Measurements from ENCODE around the gene SCN4B.

The SCN4B gene

GRCh38 chr11:118149493-118149892 lies 3.1 kb downstream of the SCN4B start:
- no peak for DNase-seq

- DNase-seq = no peak
Measured at GRCh38 chr11:118148856-118149255, 3.8 kb downstream of the SCN4B start.

DNA sequence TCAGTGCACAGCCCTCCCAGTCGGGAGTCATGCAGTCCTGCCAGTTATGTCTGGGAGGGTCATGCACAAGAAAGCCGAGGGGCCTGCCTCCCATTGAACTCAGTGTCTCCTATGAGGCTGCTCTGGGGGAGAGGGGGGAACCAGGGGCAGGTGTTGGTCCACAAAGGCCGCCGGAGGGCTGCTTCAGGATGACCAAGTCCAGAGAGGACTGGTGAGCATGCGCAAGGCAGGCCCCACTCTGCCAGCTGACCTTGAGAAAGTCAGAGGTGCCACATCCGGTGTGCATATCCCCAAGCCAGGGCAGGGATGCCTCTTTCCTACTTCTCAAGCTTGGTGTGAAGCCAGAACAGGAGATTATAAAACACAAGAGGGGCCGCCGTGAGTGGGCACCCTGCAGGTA lies 4.4 kb downstream of the SCN4B start:
- DNase-seq = no peak

GRCh38 chr11:118147502-118147901 lies 5.1 kb downstream of the SCN4B start:
- DNase-seq = peak; percentile 29

DNA sequence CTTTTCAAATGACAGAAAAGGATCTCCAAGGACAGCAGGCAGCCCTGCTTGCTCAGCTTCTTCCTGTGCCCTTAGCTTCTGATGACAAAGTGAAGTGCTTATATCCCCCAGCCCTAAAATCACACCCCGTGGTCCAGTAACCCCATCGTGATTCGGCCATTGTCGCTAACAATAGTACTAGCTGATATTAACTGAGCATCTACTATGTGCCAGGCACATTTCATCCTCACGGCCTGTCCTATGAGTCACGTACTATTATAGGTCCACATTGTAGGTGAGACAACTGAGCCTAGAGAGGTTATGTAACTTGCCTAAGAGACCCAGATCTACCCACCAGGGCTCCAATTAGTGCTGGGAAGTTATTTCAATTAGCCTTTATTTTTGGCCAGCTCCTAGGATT lies 6.1 kb downstream of the SCN4B start:
- no peak for DNase-seq

DNA sequence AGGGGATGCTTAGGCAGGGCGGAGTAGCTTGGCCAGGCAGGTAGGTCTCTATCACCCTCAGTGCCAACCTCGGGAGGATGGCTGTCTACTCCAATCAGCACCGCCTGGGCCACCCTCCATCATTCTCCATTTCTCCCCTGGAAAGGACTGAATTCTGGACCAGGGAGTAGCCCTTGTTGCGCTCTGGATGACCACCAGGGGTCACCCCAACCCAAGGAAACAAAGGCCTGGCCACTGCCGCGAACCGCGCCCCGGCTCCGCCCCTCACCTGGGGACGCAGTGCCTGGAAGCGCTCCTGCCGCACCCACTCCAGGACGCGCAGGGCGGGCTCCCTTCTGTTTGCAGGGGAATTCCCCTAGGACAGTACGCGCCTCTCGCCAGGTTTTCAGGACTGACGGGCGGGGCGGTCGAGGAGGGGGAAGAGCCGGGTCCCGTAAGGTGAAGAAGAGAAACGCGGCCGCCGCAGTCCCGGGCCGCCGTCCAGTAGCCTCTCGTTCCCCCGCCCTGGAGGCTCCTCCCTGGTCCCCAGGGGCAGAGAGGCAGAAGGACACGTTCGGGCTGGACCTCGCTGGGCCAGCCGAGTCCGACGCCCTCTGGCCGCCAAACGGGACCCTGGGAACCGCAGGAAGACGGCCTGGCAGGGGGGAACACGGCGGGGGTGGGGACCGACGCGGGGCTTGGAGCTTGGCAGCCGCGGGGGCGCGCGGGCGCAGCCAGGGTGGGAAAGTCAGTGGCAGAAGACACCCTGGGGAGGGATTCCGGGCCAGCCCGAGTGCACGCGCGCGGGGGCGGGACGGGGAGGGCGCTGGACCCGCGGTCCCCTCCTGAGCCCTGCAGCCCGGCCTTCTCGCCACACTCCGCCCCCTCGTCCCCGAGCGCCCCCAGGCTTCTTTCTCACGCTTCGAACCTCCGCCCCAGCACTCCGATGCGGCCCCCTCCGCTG lies 7.1 kb downstream of the SCN4B start:
- peak; percentile 92 for DNase-seq

- DNase-seq = no peak
Measured at GRCh38 chr11:118144301-118145268, 8.0 kb downstream of the SCN4B start.

- DNase-seq = no peak
Measured at GRCh38 chr11:118143661-118144185, 8.9 kb downstream of the SCN4B start.

- peak; percentile 69 for DNase-seq
Measured at GRCh38 chr11:118142809-118143208, 9.8 kb downstream of the SCN4B start.

- DNase-seq = no peak
Measured at GRCh38 chr11:118142081-118142480, 10.5 kb downstream of the SCN4B start.

- no peak for DNase-seq
Measured at GRCh38 chr11:118139578-118139977, 13.0 kb downstream of the SCN4B start.

GRCh38 chr11:118138839-118139420 lies 13.7 kb downstream of the SCN4B start:
- DNase-seq = no peak

GRCh38 chr11:118136801-118137200 lies 15.8 kb downstream of the SCN4B start:
- no peak for DNase-seq

- no peak for DNase-seq
Measured at GRCh38 chr11:118136341-118136740, 16.3 kb downstream of the SCN4B start.

GRCh38 chr11:118135796-118136165 lies 16.8 kb downstream of the SCN4B start:
- no peak for DNase-seq

GRCh38 chr11:118135051-118135795 lies 17.4 kb downstream of the SCN4B start:
- DNase-seq = no peak

GRCh38 chr11:118133816-118134215 lies 18.8 kb downstream of the SCN4B start:
- DNase-seq = no peak

DNA sequence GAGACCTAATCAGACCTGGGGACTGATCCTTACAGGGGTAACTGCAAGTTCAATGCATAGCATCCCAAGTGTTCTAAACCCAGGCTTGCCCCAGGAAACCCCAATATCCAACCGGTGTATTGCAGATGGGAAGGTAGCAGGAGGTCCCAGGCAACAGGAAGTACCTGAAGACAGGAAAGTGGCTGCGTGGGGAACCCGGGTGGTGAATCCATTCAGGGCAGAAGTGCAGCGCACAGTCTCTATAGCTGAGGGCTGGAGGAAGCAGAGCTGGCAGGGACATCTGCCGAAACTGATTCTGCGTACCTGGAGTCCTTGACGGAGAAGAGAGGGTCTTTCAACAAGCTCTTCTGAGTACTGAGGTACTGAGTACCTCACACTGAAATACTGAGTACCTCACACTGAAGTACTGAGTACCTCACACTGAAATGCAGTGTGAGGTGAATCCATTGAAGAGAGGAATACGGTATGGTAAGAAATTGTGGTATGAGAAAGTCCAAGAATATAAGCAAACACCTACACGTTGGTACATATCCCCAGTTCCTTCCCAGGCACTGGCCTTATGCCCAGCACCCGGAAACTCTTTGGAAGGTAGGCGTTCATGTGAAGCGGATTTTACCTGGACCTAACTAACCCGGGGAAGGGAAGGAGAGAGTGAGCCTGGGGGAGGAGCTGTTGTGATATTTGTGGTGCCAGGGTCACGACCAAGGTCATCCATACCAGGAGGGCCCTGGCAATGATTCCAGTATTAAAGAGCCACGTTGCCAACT lies 20.1 kb downstream of the SCN4B start:
- DNase-seq = no peak

DNA sequence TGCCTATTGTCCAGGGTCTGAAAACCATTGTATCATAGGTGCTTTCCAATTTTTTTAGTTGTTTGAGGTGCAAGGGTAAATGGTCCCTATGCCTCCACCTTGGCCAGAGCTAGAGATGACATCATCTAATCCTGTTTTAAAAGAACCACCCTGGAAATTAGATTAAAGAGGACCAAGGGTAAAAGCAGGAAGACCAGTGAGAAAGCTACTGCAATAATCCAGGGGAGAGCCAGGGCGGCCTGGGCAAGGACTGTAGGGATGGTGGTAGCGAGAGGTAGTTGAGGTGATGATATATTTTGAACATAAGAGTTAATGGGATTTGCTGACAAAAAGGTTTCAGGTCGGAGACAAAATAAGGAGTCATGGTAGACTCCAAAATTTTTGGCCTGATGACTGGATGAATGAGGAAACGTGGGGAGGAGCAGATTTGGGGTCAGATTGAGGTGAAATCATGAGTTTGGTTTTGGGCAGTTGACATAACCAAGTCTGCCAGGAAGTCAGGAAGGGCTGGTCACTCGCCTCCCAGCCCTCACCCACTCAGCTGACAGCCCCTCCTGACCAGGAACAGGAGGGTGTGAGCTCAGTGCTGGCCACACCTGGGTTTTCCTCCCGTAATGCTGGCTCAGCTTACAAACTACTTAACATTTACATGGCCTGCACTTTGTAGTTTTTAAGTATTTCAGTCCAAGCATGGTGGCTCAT lies 23.0 kb downstream of the SCN4B start:
- no peak for DNase-seq

DNA sequence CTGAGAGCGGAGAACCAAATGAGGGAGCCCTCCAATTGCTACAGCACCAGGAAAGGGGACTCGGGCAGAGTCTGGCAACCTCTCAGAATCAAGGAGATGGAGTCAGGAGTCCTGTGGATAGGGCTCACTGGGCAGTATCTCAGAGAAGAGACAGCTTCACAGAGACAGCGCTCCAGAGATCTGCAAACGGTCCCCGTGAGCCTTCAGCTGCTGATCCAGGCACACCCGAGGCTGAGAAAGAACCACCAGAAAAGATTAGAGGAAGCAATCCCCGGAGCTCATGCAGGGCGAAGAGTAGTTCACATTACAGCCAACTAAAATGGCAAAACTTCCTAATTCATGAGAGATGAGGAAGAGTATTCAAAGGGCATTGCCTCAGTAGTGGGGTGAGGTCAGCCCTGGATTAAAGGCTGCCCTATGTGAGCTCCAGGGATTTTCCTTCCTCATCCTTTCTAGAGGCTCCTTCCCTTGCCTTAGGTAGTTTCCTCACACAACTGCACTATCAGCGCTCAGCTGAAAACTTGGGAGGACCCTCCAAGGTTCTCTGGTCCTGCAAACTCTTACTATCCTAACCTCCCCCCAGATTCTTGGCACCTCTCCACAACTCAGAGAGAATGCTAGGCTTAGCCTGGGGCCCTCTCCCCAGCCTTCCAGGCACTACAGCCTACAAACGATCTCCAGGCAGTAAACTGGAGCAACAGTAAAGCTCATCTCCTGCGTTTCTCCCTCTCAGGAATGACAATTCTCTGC lies 23.7 kb downstream of the SCN4B start:
- DNase-seq = peak; percentile 26

Data from OCI-M1 (cell line).